Duodenal mucosa (tissue), 2 donors: ENCODE results near the gene ZNF467.

ENCODE experiments used
- H3K27ac ChIP-seq: one replicate; pipeline ENCODE4 v1.7.0; 2013; ENCODE audit warnings: low read depth, low read length
- H3K27me3 ChIP-seq, 2 donors: one replicate each; pipeline ENCODE4 v1.7.0; 2013; ENCODE audit warnings: low read length in 2 of 2, control low read depth in 1 of 2; ENCODE audit not compliant: insufficient read depth in 2 of 2, control insufficient read depth in 1 of 2
- H3K36me3 ChIP-seq, 2 donors: one replicate each; pipeline ENCODE4 v1.7.0; 2013; ENCODE audit warnings: low read length in 2 of 2, control low read depth in 1 of 2; ENCODE audit not compliant: insufficient read depth in 2 of 2, control insufficient read depth in 1 of 2
- H3K4me1 ChIP-seq, 2 donors: one replicate each; pipeline ENCODE4 v1.7.0; 2013; ENCODE audit warnings: low read length in 2 of 2, control low read depth in 1 of 2; ENCODE audit not compliant: insufficient read depth in 2 of 2, control insufficient read depth in 1 of 2
- H3K4me3 ChIP-seq, 2 donors: one replicate each; pipeline ENCODE4 v1.7.0; 2013; ENCODE audit warnings: low read length in 2 of 2, low read depth in 1 of 2
- H3K9ac ChIP-seq, 2 donors: one replicate each; pipeline ENCODE4 v1.7.0; 2013; ENCODE audit warnings: low read length in 2 of 2, low read depth in 1 of 2
- H3K9me3 ChIP-seq, 2 donors: one replicate each; pipeline ENCODE4 v1.7.0; 2013; ENCODE audit warnings: low read length in 2 of 2, control low read depth in 1 of 2; ENCODE audit not compliant: control insufficient read depth in 1 of 2

The ZNF467 gene

GRCh38 chr7:149763563-149764240 is 9.7 kb downstream of the ZNF467 start:
- Histone ChIP-seq H3K36me3 (no peaks in the 10 kb centered on the region), H3K27me3 (peaks cover 35 to 36% of the 10 kb centered on the region in 2 donors), H3K4me3 (no peak overlapping the region)

GRCh38 chr7:149762610-149763009 is 10.8 kb downstream of the ZNF467 start:
- H3K9ac ChIP-seq = no peak overlapping the region
- no peaks in the 10 kb centered on the region for H3K36me3 ChIP-seq
- no peaks in the 10 kb centered on the region for H3K9me3 ChIP-seq
- H3K4me3 ChIP-seq = no peak overlapping the region
- H3K27me3 ChIP-seq = peaks cover 30 to 36% of the 10 kb centered on the region in 2 donors
- H3K4me1 ChIP-seq = no peaks in the 10 kb centered on the region
- H3K27ac ChIP-seq = no peak overlapping the region

More at GRCh38 chr7:149763563-149764240, 9.7 kb downstream of the ZNF467 start:
- H3K9ac ChIP-seq = no peak overlapping the region
- H3K9me3 ChIP-seq = no peaks in the 10 kb centered on the region
- no peak overlapping the region for H3K27ac ChIP-seq
- no peaks in the 10 kb centered on the region for H3K4me1 ChIP-seq

GRCh38 chr7:149762089-149762488 is 11.3 kb downstream of the ZNF467 start:
- Histone ChIP-seq H3K27me3 (peaks cover 28 to 33% of the 10 kb centered on the region in 2 donors), H3K4me1 (no peaks in the 10 kb centered on the region), H3K36me3 (no peaks in the 10 kb centered on the region), H3K9me3 (no peaks in the 10 kb centered on the region), H3K9ac (no peak overlapping the region), H3K4me3 (no peak overlapping the region), H3K27ac (no peak overlapping the region)

GRCh38 chr7:149761307-149761706 is 12.1 kb downstream of the ZNF467 start:
- H3K4me1 ChIP-seq = no peaks in the 10 kb centered on the region
- H3K9ac ChIP-seq = no peak overlapping the region
- no peak overlapping the region for H3K27ac ChIP-seq
- no peaks in the 10 kb centered on the region for H3K9me3 ChIP-seq
- H3K4me3 ChIP-seq = no peak overlapping the region
- H3K36me3 ChIP-seq = no peaks in the 10 kb centered on the region
- peaks cover 20 to 26% of the 10 kb centered on the region in 2 donors for H3K27me3 ChIP-seq

- Histone ChIP-seq H3K4me3 (no peak overlapping the region), H3K27me3 (peaks cover 15 to 20% of the 10 kb centered on the region in 2 donors), H3K27ac (no peak overlapping the region), H3K9me3 (no peaks in the 10 kb centered on the region), H3K36me3 (no peaks in the 10 kb centered on the region), H3K4me1 (no peaks in the 10 kb centered on the region), H3K9ac (no peak overlapping the region)
Measured at GRCh38 chr7:149760538-149760937, 12.8 kb downstream of the ZNF467 start.

GRCh38 chr7:149759093-149759860 is 14.1 kb downstream of the ZNF467 start:
- H3K9ac ChIP-seq = no peak overlapping the region

GRCh38 chr7:149753375-149754233 is 19.8 kb downstream of the ZNF467 start:
- H3K4me3 ChIP-seq = no peak overlapping the region
- H3K9ac ChIP-seq = no peak overlapping the region
- no peak overlapping the region for H3K27ac ChIP-seq
- no peaks in the 10 kb centered on the region for H3K4me1 ChIP-seq
- no peaks in the 10 kb centered on the region for H3K36me3 ChIP-seq
- H3K27me3 ChIP-seq = peaks cover 0 to 3% of the 10 kb centered on the region in 2 donors
- no peaks in the 10 kb centered on the region for H3K9me3 ChIP-seq

More at GRCh38 chr7:149759093-149759860, 14.1 kb downstream of the ZNF467 start:
- H3K4me1 ChIP-seq = no peaks in the 10 kb centered on the region
- no peaks in the 10 kb centered on the region for H3K9me3 ChIP-seq
- peaks cover 8 to 14% of the 10 kb centered on the region in 2 donors for H3K27me3 ChIP-seq
- no peak overlapping the region for H3K4me3 ChIP-seq
- no peak overlapping the region for H3K27ac ChIP-seq
- no peaks in the 10 kb centered on the region for H3K36me3 ChIP-seq

- Histone ChIP-seq H3K27me3 (peaks cover 0 to 3% of the 10 kb centered on the region in 2 donors), H3K9ac (no peak overlapping the region), H3K4me1 (no peaks in the 10 kb centered on the region), H3K27ac (no peak overlapping the region), H3K36me3 (no peaks in the 10 kb centered on the region), H3K9me3 (no peaks in the 10 kb centered on the region), H3K4me3 (no peak overlapping the region)
Measured at GRCh38 chr7:149752646-149753045, 20.7 kb downstream of the ZNF467 start.

GRCh38 chr7:149751043-149751775 is 22.2 kb downstream of the ZNF467 start:
- H3K9me3 ChIP-seq = no peaks in the 10 kb centered on the region
- H3K36me3 ChIP-seq = no peaks in the 10 kb centered on the region
- H3K4me3 ChIP-seq = no peak overlapping the region
- H3K27ac ChIP-seq = no peak overlapping the region
- no peak overlapping the region for H3K9ac ChIP-seq
- H3K27me3 ChIP-seq = peaks cover 0 to 3% of the 10 kb centered on the region in 2 donors
- H3K4me1 ChIP-seq = no peaks in the 10 kb centered on the region
